HepG2 (cell line): ENCODE results near the gene DOC2A. TPM values are rescaled to one million over a fixed set of nuclear protein-coding genes. Genes with fewer than 3 reads are reported as not detected.
A peak's percentile ranks its signal among the peaks of the same experiment; 100 is the strongest.

Experiments used
- BHLHE40 ChIP-seq: IDR thresholded peaks from 2 replicates; pipeline ENCODE4 v1.6.1; 2011; ENCODE audit warnings: low read length, improper control_type of control experiment
- DMAP1 ChIP-seq: IDR thresholded peaks from 2 replicates; pipeline ENCODE4 v1.6.1; 2016
- FOXJ3 ChIP-seq: sonication (generic); formaldehyde crosslinking; IDR thresholded peaks from 2 replicates; pipeline ENCODE4 v1.4.0; 2020; ENCODE audit warnings: missing genetic modification reagents, mild to moderate bottlenecking, borderline replicate concordance
- FOXM1 ChIP-seq: sonication (generic); formaldehyde crosslinking; IDR thresholded peaks from 2 replicates; pipeline ENCODE4 v1.5.0; 2020; ENCODE audit warnings: missing genetic modification reagents
- NFE2 ChIP-seq: sonication (generic); formaldehyde crosslinking; IDR thresholded peaks from 2 replicates; pipeline ENCODE4 v1.4.0; 2020; ENCODE audit warnings: missing genetic modification reagents
- RBAK ChIP-seq: sonication (generic); formaldehyde crosslinking; IDR thresholded peaks from 2 replicates; pipeline ENCODE4 v1.5.1; 2020; ENCODE audit warnings: mild to moderate bottlenecking, missing genetic modification reagents
- ZEB1 ChIP-seq: IDR thresholded peaks from 2 replicates; pipeline ENCODE4 v1.6.1; 2012; ENCODE audit warnings: mild to moderate bottlenecking, low read depth, inconsistent platforms; ENCODE audit not compliant: insufficient replicate concordance
- ZNF484 ChIP-seq: sonication (generic); formaldehyde crosslinking; IDR thresholded peaks from 2 replicates; pipeline ENCODE4 v1.5.1; 2020; ENCODE audit warnings: mild to moderate bottlenecking, low read depth, missing genetic modification reagents, borderline replicate concordance
- ZNF773 ChIP-seq: sonication (generic); formaldehyde crosslinking; IDR thresholded peaks from 2 replicates; pipeline ENCODE4 v1.4.0; 2020; ENCODE audit warnings: missing genetic modification reagents, borderline replicate concordance
- ZNF792 ChIP-seq: IDR thresholded peaks from 2 replicates; pipeline ENCODE4 v1.6.1; 2016
- polyA plus RNA-seq, 8 experiments: library from polyadenylated mRNA; depleted of rRNA in 3 of 8; stranded (reverse) in 7 of 8; unstranded in 1 of 8; fragments of >200 nt; fragmentation: Illumina TruSeq in 4 of 8; extraction: Trizol in 4 of 8; gene quantifications; 2 replicates each; pipeline versions ENCODE4 v1.2.1 to v1.2.3, GENCODE V29; 2011 to 2016; ENCODE audit warnings: low read depth in 4 of 8, missing spikeins in 1 of 8, mixed read lengths in 1 of 8; ENCODE audit not compliant: insufficient read depth in 1 of 8
- total RNA-seq, 5 experiments: library from RNA; depleted of rRNA; stranded (reverse); fragments of >200 nt; fragmentation: Illumina TruSeq; extraction: Trizol; gene quantifications; 2 replicates each; pipeline ENCODE4 v1.2.3, GENCODE V29; 2016; ENCODE audit warnings: low read depth in 1 of 5
- TF ChIP-seq, protein P1 (sequence below): sonication (generic); formaldehyde crosslinking; IDR thresholded peaks from 2 replicates; pipeline ENCODE4 v1.4.0; 2020; ENCODE audit warnings: missing genetic modification reagents
- TF ChIP-seq, protein P2 (sequence below): sonication (generic); formaldehyde crosslinking; IDR thresholded peaks from 2 replicates; pipeline ENCODE4 v1.8.0; 2022; ENCODE audit warnings: mild to moderate bottlenecking, missing genetic modification reagents
- TF ChIP-seq, protein P3 (sequence below): sonication (generic); formaldehyde crosslinking; IDR thresholded peaks from 2 replicates; pipeline ENCODE4 v1.4.0; 2020; ENCODE audit warnings: missing genetic modification reagents
- TF ChIP-seq, protein P4 (sequence below): IDR thresholded peaks from 2 replicates; pipeline ENCODE4 v1.6.1; 2012; ENCODE audit warnings: inconsistent platforms

The DOC2A gene
- total and polyA plus RNA-seq, 2 of the 13 experiments (the other 11 are each of a cell fraction or from before 2014, with no cell fraction given) = 0.15 to 0.55 TPM

DNA sequence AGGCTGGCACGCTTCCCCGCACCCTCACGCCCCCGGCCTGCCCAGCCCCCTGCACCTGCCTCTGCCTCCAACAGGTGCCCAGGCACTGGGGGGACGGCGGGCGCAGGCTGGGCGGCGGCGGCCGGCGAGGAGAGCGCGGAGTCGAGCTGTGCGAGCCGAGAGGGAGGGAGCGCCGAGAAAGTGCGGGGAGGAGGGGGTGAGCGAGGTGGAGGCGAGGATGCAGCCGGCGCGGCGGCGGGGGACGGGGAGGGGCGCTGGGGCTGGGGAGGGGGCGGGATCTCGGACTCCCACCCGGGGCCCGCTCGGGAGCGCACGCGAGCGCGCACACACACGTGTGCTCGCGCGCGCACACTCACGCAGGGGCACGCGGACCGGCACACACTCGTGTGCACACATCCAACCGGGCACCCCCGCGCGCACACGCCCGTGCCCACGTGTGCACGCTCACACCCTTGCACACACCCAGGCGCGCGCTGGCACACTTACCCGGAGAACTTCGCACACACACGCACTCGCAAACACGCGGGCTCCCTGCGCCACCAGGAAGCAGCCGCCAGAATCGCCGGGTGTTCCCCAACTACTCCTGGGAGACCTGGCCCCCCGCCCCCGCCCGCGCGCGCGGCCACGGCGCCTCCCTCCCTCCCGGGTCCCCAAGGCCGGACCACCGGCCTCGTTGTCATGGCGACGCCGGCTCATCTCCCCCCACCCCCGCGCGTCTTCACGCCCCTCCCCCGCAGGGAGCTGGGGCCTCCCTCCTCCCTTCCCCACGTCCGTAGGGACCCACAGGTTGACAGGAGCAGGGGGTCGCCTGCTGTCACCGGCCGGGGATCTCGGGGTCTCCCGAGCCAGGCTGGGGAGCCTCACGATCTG lies at the start of gene DOC2A (continued):
- TF ChIP-seq, protein P1, sequence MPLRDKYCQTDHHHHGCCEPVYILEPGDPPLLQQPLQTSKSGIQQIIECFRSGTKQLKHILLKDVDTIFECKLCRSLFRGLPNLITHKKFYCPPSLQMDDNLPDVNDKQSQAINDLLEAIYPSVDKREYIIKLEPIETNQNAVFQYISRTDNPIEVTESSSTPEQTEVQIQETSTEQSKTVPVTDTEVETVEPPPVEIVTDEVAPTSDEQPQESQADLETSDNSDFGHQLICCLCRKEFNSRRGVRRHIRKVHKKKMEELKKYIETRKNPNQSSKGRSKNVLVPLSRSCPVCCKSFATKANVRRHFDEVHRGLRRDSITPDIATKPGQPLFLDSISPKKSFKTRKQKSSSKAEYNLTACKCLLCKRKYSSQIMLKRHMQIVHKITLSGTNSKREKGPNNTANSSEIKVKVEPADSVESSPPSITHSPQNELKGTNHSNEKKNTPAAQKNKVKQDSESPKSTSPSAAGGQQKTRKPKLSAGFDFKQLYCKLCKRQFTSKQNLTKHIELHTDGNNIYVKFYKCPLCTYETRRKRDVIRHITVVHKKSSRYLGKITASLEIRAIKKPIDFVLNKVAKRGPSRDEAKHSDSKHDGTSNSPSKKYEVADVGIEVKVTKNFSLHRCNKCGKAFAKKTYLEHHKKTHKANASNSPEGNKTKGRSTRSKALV (CRISPR knock-in tag) = 0 out of 2 replicates have a peak, but pooled peaks have one; percentile 35
- TF ChIP-seq, protein P2, sequence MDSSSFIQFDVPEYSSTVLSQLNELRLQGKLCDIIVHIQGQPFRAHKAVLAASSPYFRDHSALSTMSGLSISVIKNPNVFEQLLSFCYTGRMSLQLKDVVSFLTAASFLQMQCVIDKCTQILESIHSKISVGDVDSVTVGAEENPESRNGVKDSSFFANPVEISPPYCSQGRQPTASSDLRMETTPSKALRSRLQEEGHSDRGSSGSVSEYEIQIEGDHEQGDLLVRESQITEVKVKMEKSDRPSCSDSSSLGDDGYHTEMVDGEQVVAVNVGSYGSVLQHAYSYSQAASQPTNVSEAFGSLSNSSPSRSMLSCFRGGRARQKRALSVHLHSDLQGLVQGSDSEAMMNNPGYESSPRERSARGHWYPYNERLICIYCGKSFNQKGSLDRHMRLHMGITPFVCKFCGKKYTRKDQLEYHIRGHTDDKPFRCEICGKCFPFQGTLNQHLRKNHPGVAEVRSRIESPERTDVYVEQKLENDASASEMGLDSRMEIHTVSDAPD (CRISPR knock-in tag) = no peak
- no peak for TF ChIP-seq RBAK (CRISPR knock-in tag)
- no peak for TF ChIP-seq ZNF792
- TF ChIP-seq ZEB1 = no peak
- TF ChIP-seq ZNF773 = no peak
- 0 out of 2 replicates have a peak, but pooled peaks have one; percentile 11 for TF ChIP-seq BHLHE40
- no peak for TF ChIP-seq FOXM1 (CRISPR knock-in tag)
- TF ChIP-seq FOXJ3 (CRISPR knock-in tag) = no peak
- TF ChIP-seq NFE2 (CRISPR knock-in tag) = no peak
- no peak for TF ChIP-seq ZNF484
- no peak for TF ChIP-seq DMAP1 (CRISPR knock-in tag)
- TF ChIP-seq, protein P3, sequence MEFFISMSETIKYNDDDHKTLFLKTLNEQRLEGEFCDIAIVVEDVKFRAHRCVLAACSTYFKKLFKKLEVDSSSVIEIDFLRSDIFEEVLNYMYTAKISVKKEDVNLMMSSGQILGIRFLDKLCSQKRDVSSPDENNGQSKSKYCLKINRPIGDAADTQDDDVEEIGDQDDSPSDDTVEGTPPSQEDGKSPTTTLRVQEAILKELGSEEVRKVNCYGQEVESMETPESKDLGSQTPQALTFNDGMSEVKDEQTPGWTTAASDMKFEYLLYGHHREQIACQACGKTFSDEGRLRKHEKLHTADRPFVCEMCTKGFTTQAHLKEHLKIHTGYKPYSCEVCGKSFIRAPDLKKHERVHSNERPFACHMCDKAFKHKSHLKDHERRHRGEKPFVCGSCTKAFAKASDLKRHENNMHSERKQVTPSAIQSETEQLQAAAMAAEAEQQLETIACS (CRISPR knock-in tag) = peak; percentile 71; the same call in 1 of the 2 replicates
- TF ChIP-seq, protein P4, sequence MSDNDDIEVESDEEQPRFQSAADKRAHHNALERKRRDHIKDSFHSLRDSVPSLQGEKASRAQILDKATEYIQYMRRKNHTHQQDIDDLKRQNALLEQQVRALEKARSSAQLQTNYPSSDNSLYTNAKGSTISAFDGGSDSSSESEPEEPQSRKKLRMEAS = 0 out of 2 replicates have a peak, but pooled peaks have one; percentile 27
